Middle frontal gyrus (tissue), 1 donor: ENCODE results near the gene LIAS.
"Not testable (repeated sequence)": the region's sequence is repeated elsewhere in the genome, so short reads cannot be mapped to it uniquely, and the experiment has no call there.

Experiments
- DNase-seq: peaks from one replicate; pipeline ENCODE4 v3.0.0-alpha.2; 2015; ENCODE audit warnings: low spot score; ENCODE audit errors: extremely low spot score

Gene LIAS

DNA sequence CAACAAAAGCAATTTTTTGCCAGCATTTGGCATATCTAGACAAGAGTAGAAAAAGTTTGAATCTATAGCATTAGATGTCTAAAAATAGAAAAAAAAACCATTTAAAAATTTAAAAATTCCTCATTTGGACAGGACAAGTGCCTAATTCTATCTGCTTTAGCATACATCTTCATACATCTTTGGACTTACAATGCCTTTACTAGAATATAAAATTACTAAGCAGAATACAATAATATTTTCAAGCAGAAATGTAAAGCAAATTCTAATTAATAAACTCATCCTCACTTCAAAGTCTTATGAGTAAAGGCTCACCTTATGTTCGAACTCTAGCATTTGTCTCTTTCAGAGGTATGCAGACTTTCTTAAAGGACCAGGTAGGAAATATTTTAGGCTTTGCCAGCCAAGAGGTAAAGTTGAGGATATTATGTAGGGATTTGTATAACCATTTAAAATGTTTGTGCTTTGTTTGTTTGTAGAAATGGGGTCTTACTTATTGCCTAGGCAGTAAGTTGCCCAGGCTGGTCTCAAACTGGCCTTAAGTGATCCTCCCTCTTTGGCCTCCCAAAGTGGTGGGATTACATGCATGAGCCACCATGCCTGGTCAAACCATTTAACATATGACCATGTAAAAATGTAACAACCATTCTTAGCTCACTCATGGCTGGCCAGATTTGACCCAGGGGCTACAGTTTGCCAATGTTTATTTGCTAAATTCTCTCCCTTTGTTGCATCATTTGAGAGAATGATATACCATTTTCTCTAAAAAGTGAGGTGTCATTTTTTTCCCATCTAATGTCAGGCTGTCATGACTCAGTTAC, 39.3 kb downstream of the LIAS start:
- no peak for DNase-seq

DNA sequence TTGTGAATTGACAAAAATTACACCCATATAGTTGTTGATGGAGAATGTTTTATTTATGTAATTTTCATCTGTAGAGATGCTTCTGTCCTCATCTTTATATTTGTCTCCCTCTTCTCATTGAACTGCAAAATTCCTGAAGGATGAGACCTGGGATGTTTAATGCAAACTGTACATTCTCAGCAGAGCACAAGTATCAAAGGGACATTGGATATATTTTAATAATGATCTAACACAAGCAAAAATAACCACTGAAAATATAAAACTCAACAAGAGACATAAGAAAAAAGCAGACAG, 39.8 kb downstream of the LIAS start:
- DNase-seq: no peak

DNA sequence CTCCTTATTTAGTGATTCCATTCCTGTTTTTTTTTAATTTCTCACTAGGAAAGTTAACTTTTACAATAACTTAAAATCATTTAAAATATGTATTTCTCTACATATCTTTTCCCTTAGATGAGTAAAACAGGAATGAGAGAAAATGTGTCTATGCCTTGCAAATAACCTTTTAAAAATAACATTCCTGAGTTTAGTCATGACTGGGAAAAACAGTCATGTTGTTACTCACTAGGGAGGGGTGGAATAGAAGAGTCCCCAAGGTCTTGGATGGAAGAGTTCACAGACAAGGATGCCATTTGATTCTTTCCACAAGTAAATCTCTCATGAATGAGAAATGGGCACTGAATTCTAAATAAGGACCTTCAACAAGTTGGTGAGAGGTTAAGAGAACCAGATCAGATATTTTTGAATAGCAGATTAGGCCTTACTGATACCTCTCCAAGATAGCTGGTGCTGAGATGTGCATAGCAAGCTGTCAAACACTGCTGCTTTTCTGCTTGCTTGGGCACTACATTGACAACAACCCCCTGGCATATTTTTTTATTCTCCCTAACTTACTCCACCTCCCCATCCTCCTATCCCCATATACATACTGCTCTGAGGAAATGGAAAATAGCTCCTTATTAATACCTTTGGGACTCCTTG, 43.3 kb downstream of the LIAS start:
- no peak for DNase-seq

DNA sequence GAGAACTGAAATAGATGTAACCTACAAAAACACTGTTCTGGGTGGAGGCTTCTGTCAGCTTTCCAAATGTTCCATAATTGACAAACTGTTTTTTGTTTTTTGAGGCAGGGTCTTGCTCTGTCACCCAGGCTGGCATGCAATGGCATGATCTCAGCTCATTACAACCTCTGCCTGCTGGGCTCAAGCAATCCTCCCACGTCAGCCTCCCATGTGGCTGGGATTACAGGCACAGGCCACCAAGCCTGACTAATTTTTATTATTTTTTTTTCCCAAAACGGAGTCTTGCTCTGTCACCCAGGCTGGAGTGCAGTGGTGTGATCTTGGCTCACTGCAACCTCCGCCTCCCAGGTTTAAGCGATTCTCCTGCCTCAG, 43.8 kb downstream of the LIAS start:
- DNase-seq: not testable (repeated sequence)

DNA sequence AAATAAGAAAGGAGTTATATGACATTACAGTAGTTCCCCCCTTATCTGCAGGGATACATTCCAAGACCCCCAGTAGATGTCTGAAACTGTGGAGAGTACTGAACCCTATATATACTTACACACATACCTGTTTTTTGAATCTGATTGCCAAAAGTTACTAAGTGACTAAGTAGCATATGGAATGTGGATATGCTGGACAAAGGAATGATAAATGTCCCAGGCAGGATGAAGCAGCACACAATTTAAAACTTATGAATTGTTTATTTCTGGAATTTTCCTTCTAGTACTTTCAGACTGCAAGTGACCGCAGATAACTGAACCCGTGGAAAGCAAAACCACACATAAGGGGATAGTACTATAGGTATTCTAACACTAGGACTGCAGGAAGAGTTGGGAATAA, 45.7 kb downstream of the LIAS start:
- no peak for DNase-seq

DNA sequence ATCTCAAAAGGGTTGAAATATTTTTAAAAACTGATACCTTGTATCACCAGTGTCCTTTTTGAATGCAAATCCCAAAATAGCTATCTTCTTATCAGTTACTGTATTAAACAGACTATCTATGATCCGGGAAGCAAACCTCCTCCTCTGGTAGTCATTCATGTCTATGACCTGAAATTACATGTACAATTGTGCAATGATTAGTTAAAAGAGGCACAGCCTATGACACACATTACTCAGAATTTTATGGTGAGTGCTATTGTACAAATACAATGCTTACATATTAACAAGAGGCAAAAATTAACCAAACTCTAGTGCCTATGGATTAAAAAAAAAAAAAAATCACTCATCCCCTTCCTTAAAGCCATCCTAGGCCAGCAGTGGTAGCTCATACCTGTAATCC, 46.7 kb downstream of the LIAS start:
- DNase-seq: no peak

DNA sequence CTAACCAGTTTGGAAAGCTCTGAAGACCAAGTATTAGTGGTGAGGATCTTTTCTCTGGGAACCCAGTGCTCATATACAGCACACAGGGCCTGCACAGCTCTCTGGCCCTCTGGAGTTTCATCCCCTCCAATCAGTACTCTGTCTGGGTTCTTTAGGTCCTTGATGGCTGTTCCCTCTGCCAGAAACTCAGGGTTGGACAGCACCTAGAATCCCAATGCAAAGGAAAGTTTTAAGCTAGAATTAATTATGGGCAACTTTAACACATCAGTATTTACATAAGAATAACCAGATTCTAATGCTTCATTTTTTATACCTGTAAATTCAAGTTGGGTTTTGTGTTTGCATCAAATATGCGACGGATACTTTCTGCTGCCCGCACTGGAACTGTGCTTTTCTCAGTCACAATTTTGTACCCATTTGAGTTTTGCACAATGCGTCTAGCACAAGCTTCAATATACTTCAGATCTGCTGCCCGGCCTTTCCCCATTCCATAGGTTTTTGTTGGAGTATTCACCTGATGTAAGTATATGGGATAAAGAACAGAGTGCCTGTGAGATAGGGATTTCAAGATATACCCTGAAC, 51.6 kb downstream of the LIAS start:
- no peak for DNase-seq

DNA sequence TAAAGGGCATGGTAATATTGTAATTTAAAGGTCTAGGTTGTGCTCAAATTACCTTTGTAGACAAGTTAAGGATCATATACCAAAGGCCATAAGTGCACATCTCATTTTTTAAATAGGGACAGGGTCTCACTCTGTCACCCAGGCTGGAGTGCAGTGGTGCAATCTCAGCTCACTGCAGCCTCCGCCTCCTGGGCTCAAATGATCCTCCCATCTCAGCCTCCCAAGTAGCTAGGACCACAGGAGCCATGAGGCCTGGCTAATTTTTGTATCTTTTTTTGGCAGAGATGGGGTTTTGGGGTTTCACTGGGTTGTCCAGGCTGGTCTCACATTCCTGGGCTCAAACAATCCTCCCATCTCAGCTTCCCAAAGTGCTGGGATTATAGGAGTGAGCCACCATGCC, 55.4 kb downstream of the LIAS start:
- DNase-seq: not testable (repeated sequence)

DNA sequence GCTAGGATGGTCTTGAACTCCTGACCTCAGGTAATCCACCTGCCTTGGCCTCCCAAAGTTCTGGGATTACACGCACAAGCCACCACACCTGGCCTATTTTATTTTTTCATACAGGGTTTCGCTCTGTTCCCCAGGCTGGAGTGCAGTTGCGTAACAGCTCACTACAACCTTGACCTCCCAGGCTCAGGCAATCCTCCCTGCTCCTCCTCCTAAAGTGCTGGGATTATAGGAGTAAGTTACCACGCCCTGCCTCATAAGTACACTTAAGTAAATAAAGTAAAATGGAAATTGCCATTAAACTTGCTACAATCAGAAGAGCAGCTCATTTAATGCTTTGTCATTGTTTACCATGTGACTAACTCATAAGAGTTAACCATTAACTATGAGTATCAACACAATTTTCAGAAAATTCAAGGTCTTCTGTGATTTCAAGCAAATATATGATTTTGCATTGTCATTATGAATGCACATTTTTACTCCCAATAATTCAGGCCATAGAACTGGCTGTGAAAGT, 56.1 kb downstream of the LIAS start:
- no peak for DNase-seq

DNA sequence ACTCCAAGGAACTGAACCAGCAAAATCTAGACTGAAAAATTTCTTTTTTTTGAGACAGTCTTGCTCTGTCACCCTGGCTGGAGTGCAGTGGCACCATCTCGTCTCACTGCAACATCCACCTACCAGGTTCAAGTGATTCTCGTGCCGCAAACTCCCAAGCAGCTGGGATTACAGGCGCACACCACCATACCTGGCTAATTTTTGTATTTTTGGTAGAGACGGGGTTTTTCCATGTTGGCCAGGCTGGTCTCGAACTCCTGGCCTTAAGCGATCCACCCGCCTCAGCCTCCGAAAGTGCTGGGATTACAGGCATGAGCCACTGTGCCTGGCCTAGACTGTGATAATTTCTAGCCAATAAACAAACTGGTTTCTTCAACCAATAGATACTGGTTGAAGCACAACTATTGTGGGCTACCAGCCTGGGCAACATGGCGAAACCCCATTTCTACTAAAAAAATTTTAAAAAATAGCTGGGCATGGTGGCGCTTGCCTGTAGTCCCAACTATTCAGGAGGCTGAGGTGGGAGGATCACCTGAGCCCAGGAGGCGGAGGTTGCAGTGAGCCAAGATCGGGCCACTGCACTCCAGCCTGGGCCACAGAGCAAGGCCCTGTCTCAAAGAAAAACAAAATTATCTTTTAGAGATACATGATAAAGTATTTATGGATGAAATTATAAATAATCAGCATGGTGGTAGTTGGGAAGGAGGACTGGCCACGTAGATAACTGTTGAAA, 57.0 kb downstream of the LIAS start:
- DNase-seq: not testable (repeated sequence)

DNA sequence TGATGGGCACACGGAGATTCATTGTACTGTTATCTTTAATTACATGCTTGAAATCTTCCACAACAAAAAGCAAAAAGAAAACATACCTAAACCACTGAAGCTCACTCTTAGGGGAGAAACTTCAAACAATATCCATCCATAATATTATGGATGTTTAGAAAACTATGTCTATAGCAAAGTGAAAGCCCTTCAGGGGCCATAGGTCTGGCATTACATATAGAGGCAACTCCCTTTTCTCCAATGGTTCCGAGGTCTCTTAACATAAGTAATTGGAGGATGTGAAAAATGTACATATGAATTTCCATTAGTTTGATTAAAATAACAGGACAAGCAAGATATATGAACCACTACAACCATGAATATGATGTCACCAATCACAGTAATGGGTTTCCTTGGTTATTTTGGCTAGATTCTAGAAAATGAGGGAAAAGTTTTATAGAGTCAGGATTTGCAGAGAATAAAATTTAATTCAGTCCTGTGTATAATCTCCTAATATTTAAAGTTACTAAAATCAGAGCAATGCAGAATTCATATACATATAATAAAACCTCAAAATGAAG, 57.6 kb downstream of the LIAS start:
- no peak for DNase-seq

DNA sequence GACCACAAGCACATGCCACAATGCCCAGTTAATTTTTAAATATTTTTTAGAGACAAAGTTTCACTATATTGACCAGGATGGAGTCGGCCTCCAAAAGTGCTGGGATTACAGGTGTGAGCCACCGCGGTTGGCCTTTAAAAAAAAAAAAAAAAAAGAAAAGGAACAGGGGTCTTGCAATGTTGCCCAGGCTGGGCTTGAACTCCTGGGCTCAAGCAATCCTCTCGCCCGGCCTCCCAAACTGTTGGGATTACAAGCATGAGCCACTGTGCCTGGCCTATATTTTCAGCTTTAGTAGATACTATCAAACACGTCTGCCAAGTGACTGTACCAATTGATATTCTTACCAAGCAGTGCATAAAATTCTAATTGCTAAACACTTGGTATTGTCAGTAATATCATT, 59.6 kb downstream of the LIAS start:
- DNase-seq: no peak

DNA sequence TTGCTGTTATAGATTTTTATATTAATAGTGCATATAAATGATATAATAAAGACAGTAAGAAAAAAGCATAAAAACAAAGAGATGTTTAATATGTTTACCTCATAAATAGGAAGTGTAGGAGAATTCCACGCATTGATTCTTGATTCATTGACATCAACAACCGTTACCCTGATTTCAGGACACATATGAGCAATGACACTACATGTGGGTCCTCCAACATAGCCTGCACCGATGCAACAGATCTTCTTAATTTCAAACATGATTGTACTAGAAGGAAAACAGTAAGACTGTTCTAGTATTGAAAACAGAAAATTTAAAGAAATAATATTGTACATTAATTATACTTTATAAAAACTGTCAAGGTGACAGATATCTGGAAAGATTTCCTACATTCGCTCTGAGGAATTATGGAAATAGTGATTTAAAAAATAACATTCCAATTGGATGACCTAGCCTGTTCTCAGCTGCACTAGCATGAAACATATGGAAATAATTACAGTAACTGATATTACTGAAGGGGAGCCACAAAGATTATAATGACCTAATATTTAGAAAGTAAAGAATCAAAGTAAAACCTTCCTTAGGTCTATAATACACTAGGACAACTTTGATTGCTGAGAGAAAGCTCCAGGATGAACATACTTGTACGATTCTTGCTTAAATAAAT, 62.5 kb downstream of the LIAS start:
- no peak for DNase-seq

DNA sequence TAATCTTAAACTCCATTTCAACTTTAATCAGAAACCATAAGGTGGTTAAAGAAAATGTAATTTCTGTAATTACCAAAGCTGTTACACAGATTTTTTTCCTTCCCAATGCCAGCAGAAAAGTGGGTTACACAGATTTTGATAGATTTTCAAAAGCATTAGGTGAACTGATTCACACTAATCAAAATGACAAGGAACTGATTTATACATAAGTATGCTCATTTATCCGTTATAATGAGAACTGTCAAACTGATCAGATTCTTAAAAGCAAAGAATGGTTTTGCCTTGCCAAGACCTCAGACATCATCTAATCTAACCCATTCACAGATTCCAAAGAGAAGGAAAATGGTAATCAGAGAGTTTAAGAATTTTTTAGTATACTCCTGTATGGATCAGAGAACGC, 63.2 kb downstream of the LIAS start:
- no peak for DNase-seq

DNA sequence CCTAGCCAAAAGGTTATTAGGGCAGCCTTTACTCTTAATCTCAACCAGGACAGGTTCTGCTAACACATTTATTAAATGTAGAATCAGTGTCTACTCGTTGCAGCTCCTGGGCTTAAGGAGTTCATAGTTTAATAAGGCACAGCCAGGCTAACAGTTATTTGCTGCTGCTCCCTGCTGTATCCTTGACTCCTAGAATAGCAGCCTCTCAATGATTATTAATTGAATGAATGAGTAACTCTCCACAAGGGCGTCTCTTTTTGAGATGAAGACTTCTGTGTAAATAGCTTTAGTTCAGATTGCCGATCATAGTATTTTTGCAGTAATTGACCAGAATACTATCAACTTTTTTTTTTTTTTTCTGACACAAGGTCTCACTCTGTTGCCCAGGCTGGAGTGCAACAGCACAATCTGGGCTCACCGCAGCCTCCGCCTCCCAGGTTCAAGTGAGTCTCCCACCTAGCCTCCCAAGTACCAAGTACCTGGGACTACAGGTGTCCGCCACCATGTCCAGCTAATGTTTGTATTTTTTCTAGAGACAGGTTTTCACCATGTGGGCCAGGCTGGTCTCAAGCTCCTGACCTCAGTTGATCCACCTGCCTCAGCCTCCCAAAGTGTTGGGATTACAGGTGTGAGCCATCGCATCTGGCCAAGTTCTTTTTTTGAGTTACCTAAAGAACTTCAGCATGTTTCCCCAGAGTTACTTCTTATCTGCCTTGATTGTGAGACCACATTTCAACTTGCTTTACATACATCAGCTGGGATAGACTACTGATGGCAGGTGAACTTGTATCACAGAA, 65.5 kb downstream of the LIAS start:
- DNase-seq: no peak

DNA sequence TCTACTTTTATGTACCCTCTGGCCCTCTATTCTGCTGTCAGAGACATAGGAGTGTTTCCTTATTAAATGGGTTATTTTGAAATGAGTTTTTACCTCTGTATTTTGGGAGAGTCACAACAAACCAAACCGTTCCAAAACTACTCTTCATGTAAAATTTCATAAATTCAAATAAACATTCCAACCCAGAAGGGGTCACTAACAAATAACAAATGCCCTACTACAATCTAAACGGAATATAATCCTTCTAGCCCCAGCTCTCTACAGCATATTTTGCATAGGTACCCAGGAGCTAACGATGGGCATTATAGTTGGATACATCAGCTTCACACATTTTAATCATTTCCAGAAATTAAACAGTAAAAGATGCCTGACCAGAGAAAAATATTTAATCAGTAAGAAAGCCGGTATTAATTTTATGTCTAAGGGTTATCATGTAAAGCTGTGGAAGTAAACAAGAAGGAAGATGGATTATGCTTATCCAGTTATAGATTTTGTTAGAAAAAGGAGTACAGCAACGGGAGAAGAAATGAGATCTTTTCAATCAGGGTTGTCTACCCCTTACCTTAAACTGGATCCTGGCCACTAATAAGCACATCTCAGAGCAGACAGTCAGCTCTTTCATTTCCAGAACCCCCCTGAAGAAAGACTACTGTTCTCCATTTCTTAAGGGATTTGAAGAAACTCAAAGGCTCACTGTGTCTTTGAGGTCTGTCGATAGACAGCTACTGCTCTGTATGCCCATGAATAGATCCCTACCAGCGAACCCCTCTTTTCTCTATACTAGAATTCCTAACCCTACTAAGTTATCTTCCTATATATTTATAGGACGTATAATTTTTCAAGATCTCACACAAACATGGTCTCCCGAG, 67.2 kb downstream of the LIAS start:
- no peak for DNase-seq

DNA sequence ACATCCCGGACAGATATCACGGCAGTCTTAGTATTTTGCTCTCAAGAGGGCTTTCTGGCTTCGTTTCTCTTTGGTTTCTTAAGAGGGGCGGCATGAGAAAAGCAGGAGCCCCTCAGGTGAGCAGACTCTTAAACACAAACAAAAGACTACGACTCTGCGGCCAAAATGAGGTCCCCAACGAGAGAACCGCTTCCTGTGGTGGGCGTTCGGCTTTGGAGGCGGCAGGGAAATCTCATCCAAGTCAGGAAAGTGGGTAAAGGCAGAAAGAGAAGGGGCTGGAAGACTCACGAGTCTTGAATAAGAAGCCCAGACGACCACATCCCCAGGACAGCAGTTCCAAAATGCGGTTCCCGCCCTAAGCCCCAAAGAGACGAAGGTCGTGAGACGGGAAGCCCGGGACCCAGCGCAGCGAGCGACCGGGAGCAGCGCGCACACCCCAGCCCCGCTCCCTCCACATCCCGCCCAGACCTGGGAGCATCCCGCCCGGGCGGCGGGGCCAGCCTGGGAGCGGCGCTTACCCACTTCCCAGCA, 68.0 kb downstream of the LIAS start:
- DNase-seq: no peak

DNA sequence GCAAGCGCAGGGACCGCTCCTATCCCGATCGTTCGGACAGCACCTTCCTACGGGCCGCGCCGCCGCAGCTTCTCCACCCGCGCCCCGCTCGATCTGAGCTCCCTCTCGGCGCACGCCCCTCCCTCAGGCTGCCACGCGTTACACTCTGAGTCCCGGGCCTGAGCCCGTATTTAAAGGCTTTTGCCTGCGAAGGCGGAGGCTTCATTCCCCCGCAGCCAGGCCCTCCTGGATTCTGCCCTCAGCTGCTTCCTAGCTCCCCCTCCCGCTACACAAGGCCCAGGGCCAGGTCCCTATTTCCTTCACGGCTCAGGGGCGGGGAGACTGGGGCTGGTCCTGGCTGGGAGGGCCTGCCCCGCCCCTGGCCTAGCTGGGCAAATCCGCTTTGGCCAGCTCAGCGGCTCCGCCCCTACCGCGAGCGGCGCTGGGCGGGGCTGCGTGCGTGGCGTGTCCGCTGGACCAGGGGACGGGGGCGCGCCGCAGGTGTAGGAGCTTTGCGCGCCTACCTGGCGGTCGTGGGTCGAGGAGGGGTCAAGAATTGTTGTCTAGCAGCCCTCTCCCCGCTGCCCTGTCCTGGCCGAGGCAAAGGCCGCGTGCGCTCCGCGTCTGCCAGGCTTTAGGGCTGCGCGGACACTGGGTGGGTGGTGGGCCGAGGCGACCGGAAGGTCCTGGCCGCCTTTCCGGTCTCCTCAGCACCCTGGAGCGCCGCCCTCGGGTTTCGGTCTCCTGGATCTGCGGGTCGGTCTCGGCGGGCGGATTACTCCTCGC, 68.6 kb downstream of the LIAS start, which contains the start of gene UGDH:
UGDH (minus strand) TSS at position 144 of the 765 bp plus-strand sequence. CDS start 5,927 bp downstream, outside the sequence.
- DNase-seq: peak; percentile 97
